Myocyte (in vitro differentiated cells): Measurements from ENCODE around the gene EGFR. TPM values are rescaled to one million over a fixed set of nuclear protein-coding genes. Genes with fewer than 3 reads are reported as not detected.
A peak's percentile ranks its signal among the peaks of the same experiment; 100 is the strongest.

ENCODE experiments used
- DNase-seq: peaks from one replicate; pipeline ENCODE4 v3.0.0-alpha.2; 2012; ENCODE audit warnings: low read depth
- total RNA-seq: library from RNA; depleted of rRNA; stranded (reverse); fragments of >200 nt; gene quantifications from 2 replicates; pipeline ENCODE4 v1.2.3, GENCODE V29; 2014

EGFR gene
- total RNA-seq, 1 donor from 2014 or later: 22.5 TPM

DNA sequence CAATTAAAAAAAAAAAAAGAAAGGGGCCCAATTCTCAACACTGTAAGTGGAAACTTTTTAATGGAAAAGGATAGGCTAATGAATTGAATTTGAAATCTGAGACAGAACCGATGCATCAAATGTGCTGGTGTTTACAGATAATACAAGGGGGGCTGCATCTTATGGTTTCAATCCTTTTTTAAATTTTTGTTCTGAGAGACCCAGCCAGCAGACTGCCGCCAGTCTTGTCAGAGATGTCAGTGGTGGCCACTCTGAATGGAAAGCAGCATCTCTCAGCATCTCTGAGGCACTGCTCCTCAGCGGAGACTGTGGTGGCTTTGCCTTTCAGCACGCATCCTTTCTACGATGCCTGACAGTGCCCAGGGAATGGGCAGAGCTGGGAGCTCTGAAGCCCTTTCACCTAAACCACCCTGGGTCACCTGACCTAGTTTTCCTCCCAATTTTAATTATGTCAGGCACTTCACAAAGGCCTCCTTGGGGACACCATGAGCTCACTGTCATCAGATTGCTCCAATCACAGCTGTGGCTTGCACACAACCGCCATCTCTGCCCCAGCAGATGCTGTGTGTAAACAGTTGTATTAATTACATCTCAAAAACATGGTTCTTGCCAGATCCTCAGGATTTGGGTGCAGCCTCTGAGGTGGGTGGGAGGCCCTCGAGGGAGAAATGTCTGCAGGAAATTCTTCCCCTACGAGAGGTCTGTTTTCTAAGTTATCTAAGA is 81.2 kb downstream of the EGFR start:
- peak; percentile 72 for DNase-seq

DNA sequence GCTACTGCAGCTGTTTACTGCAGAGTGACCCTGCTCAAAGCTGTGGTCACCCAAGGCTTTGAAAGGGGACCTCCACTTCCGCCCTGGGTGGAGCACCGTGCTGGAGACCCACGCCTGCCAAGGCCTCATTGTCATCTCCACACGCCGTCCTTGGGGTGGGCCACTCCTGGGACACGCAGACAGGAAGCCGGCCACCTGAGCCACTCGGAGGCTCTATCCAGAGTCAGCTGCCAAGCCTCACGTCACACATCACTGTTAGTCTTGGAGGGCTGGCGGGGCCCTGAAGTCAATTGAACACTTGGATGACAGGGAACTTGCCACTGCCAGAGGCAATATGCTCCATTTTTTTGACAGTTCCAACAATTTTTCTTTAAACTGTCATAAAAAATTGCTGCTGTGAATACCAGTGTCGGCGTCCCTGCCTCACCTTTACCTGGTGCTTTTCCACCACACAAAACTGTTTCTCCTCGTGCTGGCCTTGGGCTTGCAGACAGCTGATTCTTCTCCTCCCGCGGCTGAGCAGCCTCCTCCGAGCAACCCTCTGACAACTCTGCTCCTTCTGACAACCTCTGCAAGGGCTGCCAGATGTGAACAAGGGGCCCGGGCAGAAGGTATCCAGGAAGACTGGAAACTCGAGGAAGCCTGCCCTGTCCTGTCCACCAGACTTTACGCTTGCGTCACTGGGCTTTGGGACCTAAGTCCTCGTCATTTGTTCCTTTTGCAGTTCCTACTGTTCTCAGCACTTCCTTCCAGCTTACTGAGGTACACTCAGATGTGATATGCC is 81.9 kb downstream of the EGFR start:
- DNase-seq: no peak

DNA sequence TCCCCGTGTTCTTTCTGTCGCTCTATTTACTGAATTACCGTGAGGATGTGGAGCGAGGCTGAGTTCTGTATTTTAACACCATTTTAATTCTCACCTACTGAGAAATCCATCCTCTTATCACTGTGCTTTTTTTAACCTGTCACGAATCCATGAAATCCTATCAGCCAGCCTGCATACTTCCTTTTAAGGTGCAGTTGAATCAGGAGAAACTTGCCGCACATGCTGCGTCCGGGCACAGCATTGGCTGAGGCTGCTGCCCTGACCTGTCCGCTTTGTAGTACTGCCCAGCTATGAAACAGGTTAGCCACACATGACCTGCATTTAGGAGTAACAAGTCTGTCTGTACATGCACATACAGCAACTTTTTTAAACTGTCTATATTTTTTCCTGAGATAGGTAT is 82.5 kb downstream of the EGFR start:
- DNase-seq: no peak

GRCh38 chr7:55104123-55104522 is 85.3 kb downstream of the EGFR start:
- no peak for DNase-seq

- peak; percentile 77 for DNase-seq
Measured at GRCh38 chr7:55104712-55105433, 86.1 kb downstream of the EGFR start.

DNA sequence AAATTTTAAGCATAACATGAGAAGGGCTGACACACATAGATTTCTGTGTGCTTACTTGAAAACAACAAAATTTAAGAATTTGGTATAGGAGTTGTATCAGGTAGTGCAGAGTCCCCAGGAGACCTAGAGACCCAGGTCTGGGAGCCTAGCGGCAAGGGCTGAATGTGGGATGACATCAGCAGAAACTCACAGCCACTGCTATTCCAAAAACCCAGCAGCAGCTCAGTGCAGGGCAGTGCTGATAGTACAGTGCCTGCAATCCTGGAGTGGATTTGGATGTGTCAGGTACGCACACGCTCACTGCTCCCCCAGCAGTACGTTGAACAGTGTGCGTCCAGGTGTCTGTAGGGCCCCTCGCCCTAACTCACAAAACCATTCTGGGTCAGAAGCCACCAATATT is 87.1 kb downstream of the EGFR start:
- DNase-seq: peak; percentile 58

- no peak for DNase-seq
Measured at GRCh38 chr7:55107946-55108345, 89.1 kb downstream of the EGFR start.

DNA sequence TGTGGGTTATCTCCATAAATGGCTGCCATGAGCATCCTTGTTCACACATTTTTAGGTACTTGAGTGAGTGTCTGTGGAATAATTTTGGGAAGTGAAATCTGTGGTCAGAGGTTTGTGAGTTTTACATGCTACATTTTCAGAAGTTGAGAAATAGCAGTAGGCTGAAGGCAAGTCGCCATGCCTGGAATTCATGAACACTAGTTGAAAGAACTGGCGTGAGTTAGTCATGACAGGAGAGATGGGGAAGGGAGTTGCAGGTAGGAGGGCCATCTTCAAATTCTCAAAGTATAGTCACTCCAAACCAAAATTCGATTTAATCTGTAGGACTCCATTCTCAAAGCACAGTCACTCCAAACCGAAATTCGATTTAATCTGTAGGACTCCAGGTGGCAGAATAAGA is 89.6 kb downstream of the EGFR start:
- DNase-seq: no peak

GRCh38 chr7:55108818-55109217 is 90.0 kb downstream of the EGFR start:
- DNase-seq: no peak

- DNase-seq: no peak
Measured at GRCh38 chr7:55109404-55110167, 90.8 kb downstream of the EGFR start.

DNA sequence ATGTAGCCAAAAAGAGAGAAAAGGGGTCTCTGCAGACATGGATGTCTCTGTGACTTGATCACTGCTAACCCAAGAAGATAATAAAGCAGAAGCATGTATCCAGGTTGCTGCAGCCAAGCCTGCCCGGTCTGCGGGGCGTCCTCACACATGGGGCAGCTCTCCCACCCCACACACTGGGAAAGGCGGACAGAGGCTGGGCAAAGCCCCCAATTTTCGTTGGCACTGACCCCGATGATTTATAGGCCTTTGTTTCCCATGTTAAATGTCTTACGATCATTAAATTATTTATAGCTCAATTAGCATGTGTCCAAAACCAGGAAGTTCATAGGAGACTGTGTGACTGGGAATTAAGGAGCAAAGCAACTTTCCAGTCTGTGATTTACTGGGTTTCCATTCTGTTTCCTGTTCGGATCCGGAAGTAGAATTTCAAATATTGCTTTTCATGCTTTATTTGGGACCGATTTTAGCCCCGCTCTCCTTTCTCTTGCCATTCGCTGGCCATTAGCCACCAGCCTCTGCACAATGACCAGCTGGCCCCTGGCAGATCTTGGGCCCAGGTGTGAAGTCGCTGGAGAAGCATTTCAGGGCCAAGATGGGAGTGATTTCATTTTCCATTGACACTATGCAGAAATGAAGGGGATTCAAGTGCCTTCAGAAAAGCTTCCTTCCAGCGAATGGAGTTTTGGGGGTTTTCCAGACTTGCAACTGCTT is 91.6 kb downstream of the EGFR start:
- DNase-seq: no peak

DNA sequence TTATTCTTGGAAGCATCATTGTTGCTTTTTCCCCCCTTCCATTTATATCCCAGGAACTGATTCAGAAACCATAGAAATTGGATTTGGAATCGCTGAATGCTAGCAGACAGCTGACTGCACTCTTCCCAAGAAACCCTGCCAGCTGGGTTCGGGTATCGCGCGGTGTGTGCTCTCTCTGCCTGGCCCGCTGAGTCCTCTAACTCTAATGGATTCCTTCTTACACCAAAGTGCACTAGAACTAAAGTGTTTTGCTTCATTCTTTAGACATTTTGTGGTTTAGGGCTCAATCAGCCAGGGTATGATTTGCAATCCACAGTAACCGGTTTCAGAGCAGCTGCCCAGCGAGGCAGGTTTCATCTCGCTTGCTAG is 92.2 kb downstream of the EGFR start:
- peak; percentile 87 for DNase-seq

GRCh38 chr7:55112056-55112455 is 93.2 kb downstream of the EGFR start:
- DNase-seq: no peak

- DNase-seq: no peak
Measured at GRCh38 chr7:55113760-55114540, 95.1 kb downstream of the EGFR start.

- DNase-seq: no peak
Measured at GRCh38 chr7:55117286-55117685, 98.5 kb downstream of the EGFR start.

DNA sequence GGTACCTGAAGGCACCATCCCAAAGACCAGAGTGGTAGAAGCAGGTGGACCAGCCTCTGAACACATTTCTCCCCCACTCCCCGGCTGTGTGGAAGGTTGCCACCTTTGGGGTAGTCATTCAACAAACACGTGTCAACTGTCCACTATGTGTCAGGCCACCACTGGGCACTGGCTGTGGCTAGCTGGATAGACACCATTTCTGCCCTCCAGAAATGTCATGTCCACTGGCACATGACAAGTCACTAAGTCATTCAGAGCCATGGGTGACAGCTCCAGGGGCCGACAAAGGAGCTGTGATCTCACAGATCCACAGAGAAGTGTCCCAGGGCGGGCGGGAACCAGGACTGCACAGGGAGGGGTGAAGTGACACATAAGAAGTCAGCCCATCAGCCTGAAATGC is 99.6 kb downstream of the EGFR start:
- DNase-seq: no peak

- no peak for DNase-seq
Measured at GRCh38 chr7:55119571-55119970, 100.8 kb downstream of the EGFR start.

DNA sequence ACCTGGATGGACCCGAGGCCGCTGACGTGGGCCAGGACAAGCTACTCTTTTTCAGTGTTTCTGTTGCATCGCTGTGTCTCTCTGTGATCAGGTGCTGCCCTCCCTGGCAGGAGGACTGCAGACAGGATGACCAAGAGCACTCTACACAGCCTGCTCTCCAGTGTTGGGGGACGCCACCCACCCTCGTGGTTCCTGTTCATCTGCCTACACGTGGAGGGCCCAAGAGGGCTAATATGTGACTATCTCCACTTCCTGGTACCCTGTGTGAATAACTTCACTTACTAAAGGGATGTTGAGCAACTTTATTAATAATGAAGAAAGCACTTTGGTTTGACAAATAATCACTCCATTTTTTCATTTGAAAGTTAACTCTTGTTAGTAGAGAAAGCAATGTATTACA is 101.3 kb downstream of the EGFR start:
- DNase-seq: no peak

- DNase-seq: peak; percentile 28
Measured at GRCh38 chr7:55120501-55121198, 101.8 kb downstream of the EGFR start.
